C4-2B (cell line): ENCODE data around the gene RBM26.

ENCODE experiments used
- ZFX ChIP-seq: fragments of 450-650 bp; IDR thresholded peaks from 2 replicates; pipeline ENCODE4 v1.6.1; 2017
- TF ChIP-seq, protein P1 (sequence below): fragments of 450-650 bp; conservative IDR thresholded peaks from 2 replicates; pipeline ENCODE4 v1.5.1; 2017; ENCODE audit warnings: mild to moderate bottlenecking

DNA sequence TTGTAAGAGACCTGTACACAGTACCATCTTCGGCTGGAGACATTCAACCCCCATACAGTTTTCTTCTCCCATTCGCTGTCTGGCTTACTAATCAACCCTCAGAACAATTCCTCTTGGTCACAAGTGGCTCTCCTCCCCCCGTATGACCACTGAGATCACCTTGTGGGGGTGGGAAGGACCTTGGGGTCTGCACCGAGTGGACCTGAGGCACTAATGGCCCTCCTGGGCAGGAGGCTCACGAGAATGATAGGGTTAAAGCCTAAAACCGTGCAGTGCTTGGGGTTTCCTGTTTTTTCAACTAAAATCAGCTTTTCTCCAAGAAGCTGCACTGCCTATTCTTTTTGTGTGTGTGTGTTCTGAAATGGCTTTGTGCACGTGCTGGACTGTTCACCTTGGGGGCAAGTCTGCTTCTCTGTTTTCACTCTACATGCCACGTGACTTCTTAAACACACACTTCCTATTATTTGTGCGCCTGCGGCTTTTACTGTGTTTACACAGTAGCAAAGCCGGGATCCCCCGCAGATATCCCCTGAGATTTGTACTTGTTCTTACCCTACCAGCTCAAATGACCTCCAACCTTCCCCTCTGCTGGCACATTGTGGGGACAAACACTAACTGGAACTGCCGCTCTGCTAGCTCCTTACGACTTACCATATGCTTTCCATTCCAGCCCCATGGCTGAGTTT lies 12.3 kb downstream of the RBM26 start:
- TF ChIP-seq, protein P1, sequence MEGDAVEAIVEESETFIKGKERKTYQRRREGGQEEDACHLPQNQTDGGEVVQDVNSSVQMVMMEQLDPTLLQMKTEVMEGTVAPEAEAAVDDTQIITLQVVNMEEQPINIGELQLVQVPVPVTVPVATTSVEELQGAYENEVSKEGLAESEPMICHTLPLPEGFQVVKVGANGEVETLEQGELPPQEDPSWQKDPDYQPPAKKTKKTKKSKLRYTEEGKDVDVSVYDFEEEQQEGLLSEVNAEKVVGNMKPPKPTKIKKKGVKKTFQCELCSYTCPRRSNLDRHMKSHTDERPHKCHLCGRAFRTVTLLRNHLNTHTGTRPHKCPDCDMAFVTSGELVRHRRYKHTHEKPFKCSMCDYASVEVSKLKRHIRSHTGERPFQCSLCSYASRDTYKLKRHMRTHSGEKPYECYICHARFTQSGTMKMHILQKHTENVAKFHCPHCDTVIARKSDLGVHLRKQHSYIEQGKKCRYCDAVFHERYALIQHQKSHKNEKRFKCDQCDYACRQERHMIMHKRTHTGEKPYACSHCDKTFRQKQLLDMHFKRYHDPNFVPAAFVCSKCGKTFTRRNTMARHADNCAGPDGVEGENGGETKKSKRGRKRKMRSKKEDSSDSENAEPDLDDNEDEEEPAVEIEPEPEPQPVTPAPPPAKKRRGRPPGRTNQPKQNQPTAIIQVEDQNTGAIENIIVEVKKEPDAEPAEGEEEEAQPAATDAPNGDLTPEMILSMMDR: no peak
- no peak for TF ChIP-seq ZFX
